Activated naive CD4-positive, alpha-beta T cell treated with anti-CD3 and anti-CD28 coated beads, Interleukin-2, amount 50 U/mL, for 16 hours (primary cell): ENCODE measurements around the gene SLC8A3.

Experiments used
- DNase-seq: peaks from one replicate; pipeline ENCODE4 v3.0.0-alpha.2; 2020

The SLC8A3 gene

DNA sequence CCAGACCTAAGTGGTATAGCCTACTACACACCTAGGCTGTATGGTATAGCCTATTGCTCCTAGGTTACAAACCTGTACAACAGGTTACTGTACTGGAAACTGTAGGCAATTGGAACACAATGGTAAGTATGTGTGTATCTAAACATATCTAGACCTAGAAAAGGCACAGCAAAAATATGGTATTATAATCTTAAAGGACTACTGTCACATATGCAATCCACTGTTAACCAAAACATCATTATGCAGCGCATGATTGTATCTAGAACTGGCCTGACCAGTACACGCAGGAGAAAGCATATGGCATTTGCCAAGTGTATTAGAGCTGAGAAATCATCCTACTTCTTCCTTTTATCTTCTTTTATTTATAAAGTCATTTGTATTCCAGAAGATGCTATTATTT, 75.5 kb downstream of the SLC8A3 start:
- no peak for DNase-seq

DNA sequence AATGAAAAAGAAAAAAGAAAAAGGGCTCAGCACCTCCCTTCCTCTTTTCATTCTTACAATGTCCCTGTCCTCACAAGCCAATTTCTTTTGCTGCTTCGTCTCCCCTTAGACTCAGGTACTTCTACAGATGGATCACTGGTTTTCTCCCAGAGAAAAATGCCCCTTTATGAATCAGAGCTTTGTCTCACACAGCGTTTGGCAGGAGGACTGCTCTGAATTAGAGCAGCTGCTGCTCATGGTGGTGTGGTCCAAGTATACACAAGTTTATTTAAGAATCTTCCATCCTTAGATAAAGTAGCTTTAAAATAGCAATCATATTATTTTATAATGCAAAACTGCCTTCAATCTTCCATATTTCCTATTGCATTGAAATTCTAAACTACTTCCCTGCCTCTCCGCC, 80.3 kb downstream of the SLC8A3 start:
- DNase-seq: no peak

DNA sequence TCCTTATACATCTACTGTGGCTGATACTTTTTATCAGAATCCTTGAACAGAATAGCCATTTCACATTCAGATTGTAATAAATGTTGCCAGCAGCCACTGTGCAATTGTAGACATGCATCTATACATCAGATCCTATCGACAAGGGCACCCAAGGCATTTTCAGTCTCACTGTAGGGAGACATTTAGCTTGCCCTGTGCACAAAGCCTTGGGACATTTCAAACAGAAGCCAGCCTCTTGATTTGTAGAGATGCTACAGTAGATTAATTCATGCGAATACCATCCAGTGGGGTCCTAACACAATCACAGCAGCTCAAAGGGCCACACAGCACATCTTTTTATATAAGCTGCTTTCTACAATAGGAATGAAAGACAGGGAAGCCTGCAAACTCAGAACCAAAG, 81.4 kb downstream of the SLC8A3 start:
- DNase-seq: no peak

DNA sequence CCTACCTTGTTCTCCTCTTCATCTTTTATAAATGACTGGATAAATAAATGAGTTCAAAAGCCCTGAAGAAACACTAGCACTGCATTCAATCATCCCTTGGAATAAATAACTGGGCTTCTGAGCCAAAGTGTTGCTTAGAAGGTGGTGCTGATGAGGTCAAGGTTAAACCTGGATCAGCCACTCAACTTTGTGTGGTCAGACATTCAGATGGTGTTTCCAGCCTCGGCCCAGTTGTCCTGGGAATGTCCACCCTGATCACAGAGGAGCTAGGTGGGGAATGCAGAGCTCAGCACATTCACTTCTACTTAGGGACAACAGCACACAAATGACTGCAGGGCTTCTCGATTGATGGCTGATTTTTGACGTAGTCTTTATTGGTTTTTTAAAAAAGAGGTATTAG, 88.7 kb downstream of the SLC8A3 start:
- DNase-seq: no peak

DNA sequence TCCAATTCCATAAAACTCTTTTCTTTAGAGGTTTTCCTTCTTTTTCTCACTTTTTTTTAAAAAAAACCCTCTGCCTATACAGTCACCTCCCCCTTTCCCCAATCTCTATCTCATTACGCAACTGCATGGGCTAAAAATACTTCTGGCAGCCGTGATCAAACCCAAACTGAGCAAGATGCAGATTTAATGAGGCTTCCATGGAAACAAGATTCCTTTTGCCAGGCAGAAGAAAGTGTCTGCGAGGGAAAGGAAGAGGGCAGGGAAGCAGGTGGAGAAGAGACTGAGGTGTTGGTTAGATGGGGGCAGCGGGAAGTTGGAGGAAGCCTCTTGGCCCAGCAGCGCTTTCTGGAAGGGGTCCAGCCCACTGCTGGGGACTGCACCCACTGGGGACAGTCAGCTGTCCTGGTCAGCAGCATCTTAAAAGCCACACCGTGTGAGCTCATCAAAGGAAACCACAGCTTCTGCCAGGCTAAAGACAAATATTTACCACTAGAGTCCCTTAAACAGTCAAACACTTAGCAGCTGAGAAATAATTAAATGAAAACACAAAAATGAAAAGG, 90.4 kb downstream of the SLC8A3 start:
- no peak for DNase-seq

DNA sequence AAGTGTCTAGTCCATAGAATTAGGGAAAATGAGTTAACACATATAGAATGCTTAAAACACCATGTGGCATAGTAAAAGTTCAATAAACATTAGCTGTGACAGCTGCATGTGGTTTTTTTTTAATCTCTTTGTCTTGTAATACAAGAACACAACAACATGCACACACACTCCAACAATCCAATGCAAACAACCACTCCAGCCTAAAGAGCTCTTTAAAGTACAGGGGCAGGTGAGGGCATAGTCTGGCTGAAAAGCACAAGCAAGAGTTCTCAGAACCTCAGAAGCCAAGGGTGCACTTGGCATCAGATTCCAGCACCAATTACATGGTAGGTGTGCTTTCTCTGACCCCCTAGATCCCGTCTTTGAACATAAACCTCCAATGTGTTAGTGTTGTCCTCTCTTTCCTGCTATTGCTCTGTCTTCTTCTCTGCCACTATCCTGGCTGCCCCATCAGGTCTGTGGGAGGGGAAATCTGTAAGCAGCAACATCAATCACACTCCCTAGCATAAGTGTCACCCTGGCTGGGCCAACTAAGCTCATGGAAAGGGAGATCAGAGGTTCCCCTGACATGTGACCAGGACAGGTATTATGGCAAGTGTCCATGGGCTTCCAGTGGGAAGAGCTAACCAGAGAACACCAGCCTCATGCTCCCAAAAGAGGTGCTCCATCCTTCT, 91.0 kb downstream of the SLC8A3 start:
- no peak for DNase-seq

DNA sequence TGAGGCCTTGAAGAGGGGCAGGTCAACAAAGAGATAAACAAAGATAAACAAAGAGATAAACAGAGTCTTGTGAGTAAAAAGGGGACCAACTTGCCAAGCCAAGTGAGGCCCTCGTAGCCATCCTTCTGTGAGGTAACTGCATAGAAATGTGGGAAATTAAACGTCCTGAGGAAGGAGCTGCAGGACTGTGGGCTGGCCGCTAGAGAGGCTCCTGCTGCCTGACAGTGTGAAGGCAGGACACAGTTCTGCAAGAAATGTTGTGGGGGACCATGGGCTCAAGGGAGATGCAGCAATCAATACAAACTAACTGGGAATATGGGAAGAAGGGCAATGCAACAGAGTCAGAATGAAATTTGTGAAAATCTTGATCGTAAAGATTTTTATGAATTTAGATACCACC, 91.9 kb downstream of the SLC8A3 start:
- no peak for DNase-seq

DNA sequence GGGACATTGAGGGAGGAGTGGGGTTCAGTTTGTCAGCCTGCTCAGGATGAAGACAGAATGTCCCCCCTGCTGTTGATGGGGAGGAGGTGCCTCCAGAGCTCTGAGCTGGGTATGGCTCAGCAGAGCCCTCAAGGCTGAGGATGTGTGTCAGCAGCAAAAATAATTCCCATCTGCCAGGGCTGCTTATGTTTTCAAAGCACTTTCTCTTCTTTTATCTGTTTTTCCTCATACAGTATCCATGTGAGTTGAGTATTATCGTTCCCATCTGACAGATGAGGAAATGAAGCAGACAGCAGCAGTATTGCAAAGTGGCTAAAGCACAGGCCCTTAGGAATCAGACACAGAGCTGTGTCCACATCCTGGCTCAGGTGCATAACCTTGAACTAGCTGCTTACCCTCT, 94.1 kb downstream of the SLC8A3 start:
- DNase-seq: no peak

DNA sequence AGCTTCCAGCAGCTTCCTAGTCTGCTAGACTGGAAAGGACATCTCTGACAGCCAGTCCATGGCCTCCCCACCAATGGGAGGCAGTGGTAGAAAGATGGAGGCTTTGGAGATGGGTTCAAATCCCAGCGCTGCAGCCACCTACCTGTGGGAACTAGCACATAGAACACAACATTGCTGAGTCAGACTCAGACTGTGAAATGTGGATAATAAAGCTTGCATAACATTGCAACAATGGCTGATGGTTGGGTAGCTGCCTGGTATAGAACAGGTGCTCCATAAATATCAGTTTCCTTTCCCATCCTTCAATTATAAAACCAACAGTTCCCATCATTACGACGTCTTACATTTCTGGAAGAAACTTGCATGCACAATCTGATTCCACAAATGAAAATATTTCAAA, 94.6 kb downstream of the SLC8A3 start:
- DNase-seq: no peak

DNA sequence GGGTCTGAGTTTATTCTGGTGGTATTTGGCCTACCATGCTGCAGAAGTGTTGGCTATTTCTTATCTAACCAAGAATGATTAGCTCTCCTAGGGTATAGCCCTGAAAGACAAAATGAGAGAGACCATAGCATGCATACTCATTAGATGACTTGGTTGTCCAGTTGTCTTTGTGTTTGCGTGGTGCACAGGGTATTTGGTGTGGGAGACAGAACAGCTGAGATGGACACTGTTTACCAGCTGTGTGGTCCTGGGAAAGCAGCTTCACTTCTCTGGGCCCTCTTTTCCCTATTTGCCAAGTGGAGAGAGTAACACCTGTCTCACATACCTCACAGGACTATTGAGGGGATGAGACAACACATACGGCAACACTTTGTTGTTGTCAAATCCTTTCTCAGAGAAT, 95.6 kb downstream of the SLC8A3 start:
- DNase-seq: no peak

DNA sequence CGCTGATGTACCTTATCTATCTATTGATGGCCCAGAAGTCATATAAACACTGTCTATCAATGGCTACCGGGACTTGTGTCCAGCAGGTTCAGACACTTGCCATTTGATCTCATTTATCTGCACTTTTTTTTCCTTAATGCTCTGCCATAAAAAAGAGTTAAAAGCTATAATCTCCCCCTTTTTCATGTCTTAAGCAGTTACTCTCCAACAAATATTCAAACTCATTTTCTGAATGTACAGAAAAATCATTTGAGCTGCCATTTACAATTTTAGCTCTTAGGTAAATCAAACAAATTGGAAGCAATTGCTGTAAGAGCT, 101.4 kb downstream of the SLC8A3 start:
- DNase-seq: no peak

DNA sequence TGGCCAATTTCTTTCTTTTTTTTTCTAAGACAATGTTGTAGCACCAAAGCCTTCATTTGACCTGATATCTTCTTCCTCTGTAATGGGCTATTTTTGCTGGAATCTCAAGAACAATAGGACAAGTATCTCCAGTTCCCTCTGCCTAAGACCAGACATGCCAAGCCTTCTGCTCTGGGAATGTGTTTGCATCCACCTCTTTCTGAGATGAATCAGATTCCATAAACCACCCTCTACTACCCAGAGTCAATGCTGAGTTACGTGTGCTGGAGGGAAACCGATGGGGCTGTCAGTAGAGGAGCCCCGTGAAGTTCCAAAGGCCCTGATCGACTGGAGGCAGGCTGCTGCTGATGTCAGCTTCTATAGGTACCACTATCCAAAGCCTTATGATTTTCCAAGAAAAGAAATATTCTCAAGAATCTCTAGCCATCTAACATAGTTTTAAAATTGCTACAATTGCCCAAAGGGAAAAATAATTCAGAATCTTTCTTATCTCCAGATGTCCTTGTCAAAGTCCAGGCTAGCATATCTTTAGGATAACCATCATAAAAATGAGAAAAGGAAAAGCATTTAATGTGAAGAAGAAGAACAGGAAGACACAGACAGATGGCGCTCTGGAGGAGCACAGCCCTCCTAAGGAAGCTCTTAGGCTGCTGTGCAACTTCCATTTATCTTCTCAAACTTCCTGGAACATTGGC, 101.9 kb downstream of the SLC8A3 start:
- DNase-seq: no peak

DNA sequence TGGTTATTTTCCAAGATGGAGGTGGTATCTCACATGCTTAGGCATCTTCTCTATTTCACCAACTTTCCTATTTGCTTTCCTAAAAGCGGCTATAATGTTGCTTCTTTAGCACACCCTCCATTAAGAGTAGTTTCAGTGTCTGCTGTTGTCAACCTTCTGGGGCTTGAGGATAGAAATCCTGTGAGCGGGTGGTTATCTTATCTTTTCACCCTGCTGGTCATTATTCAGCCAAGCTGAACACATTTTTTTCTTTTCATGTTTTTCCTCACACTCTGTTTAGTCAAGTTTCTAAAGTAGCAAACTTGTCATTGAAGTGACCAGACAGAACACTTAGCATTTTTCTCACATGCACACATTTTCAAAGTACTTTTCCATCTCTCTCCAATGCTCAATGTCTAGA, 104.5 kb downstream of the SLC8A3 start:
- DNase-seq: no peak

DNA sequence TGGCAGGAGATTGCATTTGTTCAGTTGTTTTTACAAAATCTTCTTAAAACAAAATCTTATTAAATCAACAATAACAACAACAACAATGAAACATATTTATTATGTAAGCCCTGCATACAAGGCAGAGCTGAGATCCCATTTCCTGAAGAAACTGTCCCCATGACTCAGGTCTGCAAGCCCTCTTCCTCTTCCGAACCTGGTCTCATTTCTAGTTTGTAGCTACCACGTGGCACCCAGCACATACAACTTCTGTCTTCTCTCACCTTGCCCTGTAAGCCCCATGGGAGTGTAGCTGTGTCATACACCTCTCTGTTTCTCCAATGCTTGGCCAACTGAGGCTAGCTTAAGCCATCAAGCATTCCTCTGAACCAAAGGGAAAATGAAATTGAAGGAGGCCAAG, 106.4 kb downstream of the SLC8A3 start:
- no peak for DNase-seq

DNA sequence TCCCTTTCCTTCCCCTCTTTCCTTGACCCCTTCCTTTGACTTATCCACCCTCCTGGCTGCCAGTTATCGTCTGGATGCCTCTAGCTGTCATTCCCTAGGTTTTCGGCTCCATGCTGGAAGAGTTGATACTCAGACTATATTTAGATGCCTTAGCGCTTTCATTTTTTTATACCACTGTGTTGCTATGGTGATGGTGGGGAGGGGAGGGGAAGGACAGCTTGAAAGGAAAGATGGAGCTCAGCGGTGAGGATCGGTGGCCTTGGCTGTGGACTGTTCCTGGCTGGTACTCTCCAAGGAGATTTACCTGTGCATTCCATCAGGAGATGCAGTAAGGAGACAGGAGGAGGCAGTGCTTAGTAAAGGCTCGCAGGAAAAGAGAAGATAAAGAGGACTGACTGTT, 108.7 kb downstream of the SLC8A3 start:
- no peak for DNase-seq

DNA sequence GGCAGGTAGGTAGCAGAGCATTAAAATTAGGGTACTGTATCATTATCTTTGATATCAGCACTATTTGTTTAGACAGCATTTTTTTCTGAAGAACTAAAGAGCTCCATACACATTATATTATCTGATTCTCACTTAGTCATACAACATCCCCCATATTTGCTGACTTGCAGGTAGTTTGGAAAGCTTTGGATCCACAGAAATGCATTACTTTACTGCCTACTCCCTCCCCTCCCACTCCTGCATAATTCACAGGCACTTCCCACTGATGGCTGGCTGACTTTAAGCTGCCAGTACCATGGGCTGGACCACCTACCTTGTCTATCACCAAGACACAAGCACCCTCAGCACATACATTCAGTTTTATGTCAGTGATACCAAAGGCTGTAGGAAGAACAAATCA, 110.4 kb downstream of the SLC8A3 start:
- DNase-seq: no peak

DNA sequence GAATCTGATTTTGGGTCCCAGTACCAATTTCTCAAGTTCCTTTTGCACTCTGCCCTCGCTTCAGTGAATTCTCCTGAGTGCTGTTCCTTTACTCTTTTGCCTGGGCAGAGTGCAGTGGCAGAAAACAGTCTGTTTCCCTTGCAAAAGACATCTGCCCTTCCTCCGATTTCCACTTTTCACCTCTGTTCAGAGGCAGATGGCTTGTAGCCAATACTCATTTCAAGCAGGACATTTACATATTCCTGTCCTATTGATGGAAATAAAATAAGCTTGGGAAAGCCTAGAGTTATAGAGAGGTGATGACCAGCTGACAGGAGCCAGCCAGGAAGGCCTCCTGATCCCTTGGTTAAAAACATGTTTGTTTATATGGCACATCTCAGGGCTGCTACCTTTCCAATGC, 111.0 kb downstream of the SLC8A3 start:
- no peak for DNase-seq

DNA sequence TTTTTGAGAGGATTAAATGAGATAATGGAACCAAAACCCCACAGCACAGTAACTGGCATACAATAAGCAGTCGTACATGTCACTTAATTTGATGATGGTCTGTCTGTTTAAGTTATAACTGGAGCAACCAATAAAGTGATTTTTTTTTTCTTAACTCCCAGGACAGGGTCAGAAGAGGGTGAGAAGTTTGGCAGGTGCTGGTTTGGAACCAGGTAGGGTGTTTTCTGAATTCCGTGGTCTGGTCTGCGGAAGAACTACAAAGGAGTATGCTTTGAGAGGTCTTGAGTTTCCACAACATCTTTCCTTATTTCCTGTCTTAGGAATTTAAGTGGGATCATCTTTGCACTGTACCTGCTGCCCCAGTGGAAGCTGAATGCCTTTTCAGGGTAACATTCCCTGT, 111.7 kb downstream of the SLC8A3 start:
- DNase-seq: no peak

DNA sequence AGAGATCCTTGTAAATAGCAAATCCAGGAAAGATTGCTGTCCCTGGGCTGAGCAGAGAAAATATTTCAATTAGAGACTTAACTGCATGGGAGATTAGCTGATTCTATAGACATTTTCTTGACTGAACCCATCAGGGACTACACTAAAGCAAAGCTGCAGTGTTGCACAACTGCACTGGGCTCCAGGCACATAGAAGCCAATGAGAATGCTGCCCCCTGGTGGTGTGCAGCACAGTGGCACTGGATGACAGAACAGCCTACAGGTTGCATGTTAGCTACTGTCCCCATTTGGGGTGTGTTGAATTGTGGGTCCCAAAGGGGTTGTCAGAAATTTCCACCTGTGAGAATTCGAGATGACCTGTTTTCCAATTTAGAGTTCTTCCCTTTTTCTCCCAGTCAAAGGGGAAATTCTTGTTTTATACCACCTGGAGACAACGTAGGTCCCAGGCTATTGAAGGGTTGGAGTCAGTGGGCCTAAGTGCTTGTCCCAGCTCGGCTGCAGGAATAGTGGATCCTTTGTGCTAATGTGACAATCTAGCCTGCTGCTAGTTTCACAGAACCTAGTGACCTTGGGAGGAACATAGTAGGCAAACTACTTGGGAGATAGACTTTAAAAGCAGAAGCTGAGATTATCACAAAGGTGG, 114.7 kb downstream of the SLC8A3 start:
- DNase-seq: peak; percentile 46

DNA sequence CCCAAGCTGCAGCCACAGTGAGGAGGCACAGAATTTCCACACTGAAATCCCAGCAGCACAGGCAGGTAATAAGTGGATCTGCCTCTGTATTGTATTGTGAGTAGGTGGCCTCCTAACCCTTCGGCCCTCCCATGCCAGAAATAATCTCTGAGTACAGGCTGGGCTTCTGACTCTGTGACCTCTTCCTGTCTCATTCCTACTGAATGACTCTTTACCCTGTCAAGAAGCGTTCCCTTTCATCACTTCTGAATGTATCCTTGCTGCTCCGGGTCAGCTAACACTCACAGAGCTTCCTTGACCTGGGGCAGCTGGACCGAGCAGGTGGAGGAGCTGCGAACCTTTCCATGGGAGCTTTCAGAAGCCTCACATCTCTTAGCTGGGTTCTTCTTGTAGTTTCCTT, 119.6 kb downstream of the SLC8A3 start:
- DNase-seq: no peak

DNA sequence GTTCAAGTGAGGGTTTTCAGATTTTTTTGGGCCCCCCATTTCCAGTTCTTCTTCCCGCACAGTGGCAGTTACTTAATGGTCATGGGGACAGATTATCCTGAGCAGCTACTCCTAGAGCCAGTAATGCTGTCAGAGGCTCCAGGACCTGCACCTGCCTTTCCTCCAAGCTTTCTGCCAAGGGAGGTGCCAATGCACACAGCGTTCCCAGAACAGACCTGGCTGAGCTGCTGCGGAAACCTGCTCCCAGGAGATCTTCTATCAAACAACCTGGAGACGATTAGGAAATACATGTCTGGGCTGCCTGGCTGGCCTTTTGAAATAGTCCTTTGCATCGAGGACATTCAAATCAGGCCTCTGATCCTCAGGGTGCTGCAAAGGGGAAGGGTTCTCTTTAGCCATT, 120.9 kb downstream of the SLC8A3 start:
- no peak for DNase-seq

DNA sequence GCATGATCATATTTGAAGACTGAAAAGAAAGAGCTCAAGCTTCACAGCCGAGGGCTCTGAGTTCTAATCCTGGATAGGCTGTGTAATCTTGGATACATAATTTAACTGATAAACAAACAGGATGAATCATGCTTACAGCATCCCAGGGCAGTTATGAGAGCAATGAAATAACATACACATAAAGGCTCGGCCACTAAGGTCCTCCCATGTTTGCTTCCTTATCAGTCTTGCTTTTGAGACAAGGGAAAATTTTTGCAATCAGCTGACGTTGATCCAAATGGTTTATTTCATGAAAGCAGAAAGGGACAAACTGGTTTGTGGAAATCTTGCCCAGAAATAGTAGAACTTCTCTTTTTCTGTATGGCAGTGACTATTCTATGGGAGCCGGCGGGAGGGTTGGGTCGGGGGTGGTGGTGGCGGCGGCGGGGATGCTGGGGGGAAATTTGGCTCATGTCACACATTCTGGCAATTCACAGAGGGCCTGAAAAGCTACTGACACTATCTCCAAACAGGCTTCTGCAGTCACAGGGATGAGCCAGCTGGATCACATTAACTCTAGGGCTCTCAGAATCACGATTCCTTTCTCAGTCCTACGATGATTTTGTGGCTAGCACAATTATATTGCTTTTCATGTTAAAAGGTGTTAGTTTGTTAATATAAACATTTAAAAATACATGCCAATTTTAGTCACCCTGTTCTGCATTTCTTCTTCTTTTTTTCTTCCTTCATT, 124.5 kb downstream of the SLC8A3 start:
- DNase-seq: no peak

DNA sequence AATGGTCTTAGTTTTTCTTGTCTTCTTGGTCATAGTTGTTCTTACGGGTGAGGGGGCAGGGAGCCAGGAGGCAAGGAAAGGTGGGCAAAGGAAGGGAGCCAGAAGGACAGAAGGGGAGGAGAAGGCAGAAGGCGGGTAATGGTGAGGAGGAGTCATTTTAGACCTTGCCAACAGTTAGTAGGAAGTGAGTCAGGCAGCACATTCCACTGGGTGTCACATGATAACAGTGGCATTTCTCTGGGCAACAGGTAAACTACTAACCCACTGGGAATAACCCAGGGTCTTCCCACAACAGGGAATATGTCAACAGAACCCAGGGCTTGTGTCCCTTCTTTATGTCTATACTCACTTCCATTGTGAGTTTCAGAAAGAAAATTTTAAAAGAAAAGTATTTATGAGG, 127.6 kb downstream of the SLC8A3 start:
- DNase-seq: no peak

DNA sequence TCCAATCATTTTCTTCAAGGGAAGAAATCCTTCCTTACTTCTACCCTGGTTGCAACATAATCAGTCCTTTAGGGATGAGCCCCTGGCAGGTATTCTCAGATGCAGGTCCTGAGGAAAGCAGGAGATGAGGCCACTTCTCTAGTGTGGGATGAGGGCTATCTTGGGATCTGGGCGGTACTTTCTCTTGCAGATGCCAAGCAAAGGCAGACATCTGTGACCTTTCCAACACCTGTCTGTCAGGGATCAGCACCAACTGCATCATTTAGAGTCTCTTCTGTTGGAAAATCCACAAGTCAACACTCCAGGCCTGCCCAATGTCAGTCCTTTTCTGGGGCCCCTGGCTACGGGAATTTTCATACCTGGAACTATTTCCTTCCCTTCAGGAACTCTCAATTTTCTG, 129.2 kb downstream of the SLC8A3 start:
- no peak for DNase-seq
